ENCODE data around the gene PELI2.

- no peak for TF ChIP-seq POLR2A (IDR thresholded peaks at IDR 0.05)
- TF ChIP-seq CTCF (IDR thresholded peaks at IDR 0.05), result no peak
These were observed 89.5 kb downstream of the PELI2 start for GRCh38 chr14:56207626-56208292.

All from ovary (tissue), 3 donors.